GM12878 (cell line): ENCODE results near the gene TKTL1. TPM values are rescaled to one million over a fixed set of nuclear protein-coding genes. Genes with fewer than 3 reads are reported as not detected.

ENCODE experiments used
- ATAC-seq: fragments of 200-7000 bp; cut with Tn5 transposase; 3 replicates; pipeline ENCODE4 v1.9.1; 2020; ENCODE audit warnings: mild to moderate bottlenecking, moderate library complexity
- BruUV-seq: library from RNA; stranded (reverse); fragments of 400-500 nt; replicated peaks from 2 replicates; lab custom pipeline; 2021; lab: Mats Ljungman, UMichigan
- CTCF ChIA-PET: fragments of 300-600 bp; sonication (Branson Sonifier 250); formaldehyde crosslinking; extraction: SDS; loops from one replicate; lab custom pipeline; 2021; ENCODE audit warnings: inconsistent platforms; lab: Yijun Ruan, JAX
- POLR2A ChIA-PET: fragments of 350-600 bp; formaldehyde crosslinking; extraction: SDS; loops from one replicate; lab custom pipeline; 2021; ENCODE audit warnings: inconsistent platforms; lab: Charles Lee
- RAD21 ChIA-PET: fragments of 300-600 bp; sonication (Branson Sonifier 250); formaldehyde crosslinking; loops from one replicate; lab custom pipeline; 2023; ENCODE audit warnings: antibody characterized with exemption; ENCODE audit not compliant: unreplicated experiment; lab: Charles Lee
- SMC1A ChIA-PET: fragments of 300-600 bp; sonication (Branson Sonifier 250); formaldehyde crosslinking; loops from one replicate; lab custom pipeline; 2023; ENCODE audit not compliant: unreplicated experiment, uncharacterized antibody; lab: Charles Lee
- DNase-seq: peaks from one replicate; pipeline ENCODE4 v3.0.0-alpha.2; 2011; ENCODE audit warnings: low read depth, low spot score
- FAIRE-seq: peaks from 3 replicates; lab custom pipeline; 2011; peaks lifted over from hg19 to GRCh38; lab: Jason Lieb, UNC
- H2AFZ ChIP-seq: 2 replicates; pipeline ENCODE4 v1.6.0; 2011; ENCODE audit warnings: low read depth, low read length, control low read depth; ENCODE audit not compliant: control insufficient read depth
- H3K27ac ChIP-seq: 2 replicates; pipeline ENCODE4 v1.5.1; 2011; ENCODE audit warnings: control low read depth; ENCODE audit not compliant: control insufficient read depth, insufficient read depth
- H3K27me3 ChIP-seq, 2 experiments: replicated peaks in 1 of 2; 2 replicates each; pipeline versions ENCODE4 v1.6.0 to v1.6.1; 2011; ENCODE audit warnings: low read length in 1 of 2; ENCODE audit not compliant: control insufficient read depth in 2 of 2, insufficient read depth in 2 of 2
- H3K36me3 ChIP-seq, 2 experiments: 2 replicates each; pipeline ENCODE4 v1.5.1; 2011; ENCODE audit warnings: low read length in 1 of 2; ENCODE audit not compliant: control insufficient read depth in 2 of 2, insufficient read depth in 2 of 2
- H3K4me1 ChIP-seq: 2 replicates; pipeline ENCODE4 v1.6.1; 2011; ENCODE audit warnings: mild to moderate bottlenecking, low read length, moderate library complexity, mixed read lengths; ENCODE audit not compliant: control insufficient read depth, insufficient read depth
- H3K4me2 ChIP-seq: 2 replicates; pipeline ENCODE4 v1.6.0; 2011; ENCODE audit warnings: control low read depth; ENCODE audit not compliant: control insufficient read depth, insufficient read depth
- H3K4me3 ChIP-seq: fragments of 200-600 bp; sonication (generic); 2 replicates; pipeline ENCODE4 v1.5.1; 2016
- H3K79me2 ChIP-seq: 2 replicates; pipeline ENCODE4 v1.6.0; 2011; ENCODE audit warnings: low read length; ENCODE audit not compliant: control insufficient read depth, insufficient read depth
- H3K9ac ChIP-seq: 2 replicates; pipeline ENCODE4 v1.8.0; 2011; ENCODE audit warnings: low read length, control low read depth, mixed read lengths; ENCODE audit not compliant: control insufficient read depth, insufficient read depth
- H3K9me3 ChIP-seq: replicated peaks from 3 replicates; pipeline ENCODE4 v1.5.1; 2011; ENCODE audit warnings: mild to moderate bottlenecking, low read length; ENCODE audit not compliant: control insufficient read depth, insufficient read depth
- H4K20me1 ChIP-seq: 2 replicates; pipeline ENCODE4 v1.6.0; 2011; ENCODE audit not compliant: control insufficient read depth, insufficient read depth
- ATF7 ChIP-seq: fragments of 450-650 bp; IDR thresholded peaks from 2 replicates; pipeline ENCODE4 v1.6.1; 2016; ENCODE audit warnings: low read depth, mild to moderate bottlenecking
- HDAC2 ChIP-seq: fragments of 200-600 bp; sonication (generic); IDR thresholded peaks from 2 replicates; pipeline ENCODE4 v1.6.1; 2017
- IRF4 ChIP-seq: IDR thresholded peaks from 2 replicates; pipeline ENCODE4 v1.6.1; 2011; ENCODE audit warnings: low read depth, low read length
- JUND ChIP-seq: IDR thresholded peaks from 2 replicates; pipeline ENCODE4 v1.6.1; 2012; ENCODE audit warnings: low read depth, mild to moderate bottlenecking, low read length, improper control_type of control experiment, moderate library complexity
- KDM1A ChIP-seq: fragments of 200-600 bp; sonication (generic); IDR thresholded peaks from 2 replicates; pipeline ENCODE4 v1.6.1; 2016; ENCODE audit warnings: borderline replicate concordance
- PAX8 ChIP-seq: fragments of 450-650 bp; IDR thresholded peaks from 2 replicates; pipeline ENCODE4 v1.6.1; 2017; ENCODE audit warnings: mild to moderate bottlenecking, moderate library complexity
- RAD21 ChIP-seq: IDR thresholded peaks from 2 replicates; pipeline ENCODE4 v1.6.1; 2011; ENCODE audit warnings: mild to moderate bottlenecking, low read depth, low read length, moderate library complexity; ENCODE audit not compliant: insufficient read depth
- RELA ChIP-seq: fragments of 450-650 bp; IDR thresholded peaks from 2 replicates; pipeline ENCODE4 v1.8.0; 2014; ENCODE audit warnings: borderline replicate concordance; ENCODE audit not compliant: partially characterized antibody
- SKIL ChIP-seq: fragments of 450-650 bp; IDR thresholded peaks from 2 replicates; pipeline ENCODE4 v1.6.1; 2017; ENCODE audit warnings: mild to moderate bottlenecking, low read depth, inconsistent platforms; ENCODE audit not compliant: poor library complexity, severe bottlenecking
- ZBTB11 ChIP-seq: fragments of 450-650 bp; formaldehyde crosslinking; IDR thresholded peaks from 2 replicates; pipeline ENCODE4 v1.5.0; 2022; ENCODE audit warnings: mild to moderate bottlenecking, missing genetic modification characterization
- ZBTB40 ChIP-seq: fragments of 450-650 bp; IDR thresholded peaks from 2 replicates; pipeline ENCODE4 v1.6.1; 2016; ENCODE audit warnings: mild to moderate bottlenecking, moderate library complexity, borderline replicate concordance
- WGBS: methylation state at CpG from one replicate; pipeline ENCODE4 v1.1.6; 2016; ENCODE audit warnings: low lambda C conversion rate; ENCODE audit not compliant: insufficient replicate concordance, insufficient coverage; ENCODE audit errors: missing lambda C conversion rate; 5-methylcytosine and 5-hydroxymethylcytosine counted together
- in situ Hi-C: fragments of 300-500 bp; cut with MboI; formaldehyde crosslinking; loops from 9 replicates; pipeline ENCODE4 v1.14.3; 2018; ENCODE audit warnings: mixed read lengths
- intact Hi-C: fragments of 100-400 bp; cut with micrococcal nuclease; formaldehyde crosslinking; loops from one replicate; pipeline ENCODE4 v1.14.2; 2022; ENCODE audit not compliant: unreplicated experiment
- polyA plus RNA-seq, 11 experiments: library from polyadenylated mRNA; depleted of rRNA in 4 of 11; unstranded in 6 of 11; stranded (reverse) in 5 of 11; fragments of >200 nt; fragmentation: Nextera tagmentation in 4 of 11; fragmentation: Illumina TruSeq in 1 of 11; extraction: Ambion mirVana in 4 of 11; extraction: Trizol in 1 of 11; gene quantifications; 1 replicate in 1 of 11; 2 replicates in 10 of 11; pipeline versions ENCODE4 v1.2.1 to v1.2.3, GENCODE V29; 2011 to 2016; ENCODE audit warnings: inconsistent platforms in 2 of 11, missing spikeins in 2 of 11, low read depth in 1 of 11
- total RNA-seq, 4 experiments: library from RNA; depleted of rRNA in 3 of 4; stranded (reverse); fragments of >200 nt in 3 of 4; fragmentation: Illumina TruSeq in 1 of 4; extraction: Trizol in 1 of 4; gene quantifications; 2 replicates each; pipeline versions ENCODE4 v1.2.1 to v1.2.3, GENCODE V29; 2013 to 2021
- TF ChIP-seq, protein P1 (sequence below): fragments of 450-650 bp; IDR thresholded peaks from 2 replicates; pipeline ENCODE4 v1.6.1; 2017; ENCODE audit warnings: low read depth, mild to moderate bottlenecking, moderate library complexity

Gene TKTL1
- total and polyA plus RNA-seq, 10 of the 15 experiments (the other 5 are each of a cell fraction or from before 2014, with no cell fraction given) = 0.01 to 0.07 TPM; not detected in 8

DNA sequence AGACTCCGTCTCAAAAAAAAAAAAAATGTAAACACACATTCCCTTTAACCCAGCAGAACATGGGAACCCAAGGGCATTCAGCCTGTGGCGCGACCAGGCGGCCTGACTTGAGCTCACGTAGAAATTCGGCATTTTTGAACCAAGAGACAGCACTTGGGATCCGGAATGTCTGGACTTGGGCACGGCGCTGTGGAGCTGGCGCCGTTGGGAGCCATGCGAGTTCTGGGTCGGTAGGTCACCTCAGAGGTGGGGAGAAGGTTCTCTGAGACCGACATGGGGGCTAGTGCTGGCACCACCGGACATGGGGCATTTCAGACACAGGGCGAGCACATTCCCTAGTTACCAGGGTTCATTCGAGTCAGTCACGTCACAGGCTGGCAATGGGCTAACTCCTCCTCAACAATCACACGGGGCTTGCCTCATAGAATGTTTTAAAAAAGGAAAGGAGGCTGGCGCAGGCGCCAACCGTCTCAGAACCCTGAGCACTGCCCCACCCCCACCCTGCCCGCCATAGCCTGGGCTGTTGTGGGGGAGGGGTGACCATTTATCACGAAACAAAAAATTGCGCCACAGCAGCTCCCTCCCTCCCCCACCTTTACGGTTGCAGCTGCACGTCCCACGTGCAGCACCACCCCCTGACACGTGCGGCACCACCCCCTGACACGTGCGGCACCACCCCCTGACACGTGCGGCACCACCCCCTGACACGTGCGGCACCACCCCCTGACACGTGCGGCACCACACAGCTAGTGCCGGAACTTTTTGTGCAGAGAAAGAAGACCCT, 612 bp upstream of the TKTL1 start, which contains the start of gene TEX28:
TEX28 (minus strand) TSS at position 334 of the 784 bp plus-strand sequence. CDS start 3,007 bp downstream, outside the sequence.
- no peaks in the 10 kb centered on the region; the same call in 1 of the 2 replicates for H3K4me1 ChIP-seq
- CTCF ChIA-PET = interaction anchor here (0.6 to 0.7 kb wide), 2 partner anchors 12 to 21 kb away, joined by 3 to 4 read pairs; no protein-coding TSS in a partner anchor
- H3K27ac ChIP-seq = no peak within 1 kb of the TSS
- H3K79me2 ChIP-seq = no peaks in the 10 kb centered on the region
- H3K4me2 ChIP-seq = no peak within 1 kb of the TSS
- no peak within 1 kb of the TSS for H3K9ac ChIP-seq
- no peak within 1 kb of the TSS for H3K4me3 ChIP-seq
- no peaks in the 10 kb centered on the region for H3K36me3 ChIP-seq
- ATAC-seq = no peak
- no TSS peak for BruUV-seq
- DNase-seq = no peak
- H2AFZ ChIP-seq = no peak within 1 kb of the TSS
- 83% methylated on average over 37 of the region's 39 CpGs for whole genome bisulfite sequencing
- H3K27me3 ChIP-seq = no peaks in the 10 kb centered on the region
- POLR2A ChIA-PET = no interaction called here
- H3K9me3 ChIP-seq = no peaks in the 10 kb centered on the region; the same call in 2 of the 3 replicates
- no peaks in the 10 kb centered on the region for H4K20me1 ChIP-seq
- RAD21 ChIA-PET = no interaction called here
- intact Hi-C loops (no loop called here), in situ Hi-C loops (no loop called here)
- SMC1A ChIA-PET = no interaction called here
- no peak for FAIRE-seq
- TF ChIP-seq ATF7 (no peak), PAX8 (no peak), ZBTB11 (CRISPR knock-in tag) (no peak), IRF4 (no peak), HDAC2 (no peak), SKIL (no peak), RELA (no peak), RAD21 (no peak), ZBTB40 (no peak), JUND (no peak), KDM1A (no peak)
- TF ChIP-seq, protein P1, sequence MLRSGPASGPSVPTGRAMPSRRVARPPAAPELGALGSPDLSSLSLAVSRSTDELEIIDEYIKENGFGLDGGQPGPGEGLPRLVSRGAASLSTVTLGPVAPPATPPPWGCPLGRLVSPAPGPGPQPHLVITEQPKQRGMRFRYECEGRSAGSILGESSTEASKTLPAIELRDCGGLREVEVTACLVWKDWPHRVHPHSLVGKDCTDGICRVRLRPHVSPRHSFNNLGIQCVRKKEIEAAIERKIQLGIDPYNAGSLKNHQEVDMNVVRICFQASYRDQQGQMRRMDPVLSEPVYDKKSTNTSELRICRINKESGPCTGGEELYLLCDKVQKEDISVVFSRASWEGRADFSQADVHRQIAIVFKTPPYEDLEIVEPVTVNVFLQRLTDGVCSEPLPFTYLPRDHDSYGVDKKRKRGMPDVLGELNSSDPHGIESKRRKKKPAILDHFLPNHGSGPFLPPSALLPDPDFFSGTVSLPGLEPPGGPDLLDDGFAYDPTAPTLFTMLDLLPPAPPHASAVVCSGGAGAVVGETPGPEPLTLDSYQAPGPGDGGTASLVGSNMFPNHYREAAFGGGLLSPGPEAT = no peak
